GM21737 (cell line): ENCODE data around the gene MDN1.
A peak's percentile ranks its signal among the peaks of the same experiment; 100 is the strongest.
"Not testable (repeated sequence)": the region's sequence is repeated elsewhere in the genome, so short reads cannot be mapped to it uniquely, and the experiment has no call there.

Experiments
- ATAC-seq: cut with Tn5 transposase; IDR thresholded peaks from one replicate; pipeline ENCODE4 v1.9.1; 2021; ENCODE audit warnings: mild to moderate bottlenecking, moderate library complexity; ENCODE audit not compliant: unreplicated experiment

Gene MDN1

DNA sequence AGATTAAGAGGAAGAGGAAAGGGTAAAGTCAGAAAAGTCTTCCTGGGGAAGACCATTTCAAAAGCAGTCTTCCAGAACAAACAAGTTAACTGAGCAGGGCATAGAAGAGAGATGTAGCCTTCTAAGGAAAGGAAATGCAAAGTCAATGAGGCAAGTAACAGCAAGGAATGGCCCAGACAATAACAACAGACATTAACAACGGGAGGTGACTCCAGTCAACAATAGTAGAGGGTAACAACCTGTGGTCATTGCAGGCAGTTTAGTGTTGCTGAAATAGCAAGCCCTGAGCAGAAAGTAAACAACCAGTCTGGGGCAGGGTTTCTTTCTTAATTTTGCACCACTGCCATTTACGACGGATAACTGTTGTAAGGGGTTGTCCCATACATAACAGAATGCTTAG is 2.1 kb downstream of the MDN1 start:
- no peak for ATAC-seq

GRCh38 chr6:89813422-89813821 is 6.2 kb downstream of the MDN1 start:
- not testable (repeated sequence) for ATAC-seq

- no peak for ATAC-seq
Observed at GRCh38 chr6:89807581-89807980, 12.0 kb downstream of the MDN1 start.

DNA sequence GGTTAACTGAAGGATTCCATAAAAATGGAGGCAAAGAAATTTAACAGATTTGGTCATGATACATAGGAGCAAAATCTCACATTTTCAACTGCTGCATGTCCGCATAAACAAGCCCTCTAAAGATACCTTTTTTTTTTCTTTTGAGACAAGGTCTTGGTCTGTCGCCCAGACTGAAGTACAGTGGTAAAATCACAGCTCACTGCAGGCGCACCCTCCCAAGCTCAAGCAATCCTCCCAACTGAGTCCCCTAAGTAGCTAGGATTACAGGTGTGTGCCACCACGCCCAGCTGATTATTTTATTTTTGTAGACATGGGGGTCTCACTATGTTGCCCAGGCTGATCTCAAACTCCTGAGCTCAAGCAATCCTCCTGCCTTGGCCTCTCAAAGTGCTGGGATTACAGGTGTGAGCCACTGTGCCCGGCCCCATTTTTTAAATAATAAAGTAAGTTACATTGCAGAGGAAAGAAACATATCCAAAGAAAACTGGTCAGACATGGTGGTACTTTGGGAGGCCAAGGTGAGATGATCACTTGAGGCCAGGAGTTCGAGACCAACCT is 13.7 kb downstream of the MDN1 start:
- no peak for ATAC-seq

GRCh38 chr6:89803271-89803670 is 16.3 kb downstream of the MDN1 start:
- ATAC-seq: no peak

GRCh38 chr6:89799756-89800155 is 19.8 kb downstream of the MDN1 start:
- ATAC-seq: no peak

GRCh38 chr6:89799096-89799495 is 20.5 kb downstream of the MDN1 start:
- ATAC-seq: no peak

DNA sequence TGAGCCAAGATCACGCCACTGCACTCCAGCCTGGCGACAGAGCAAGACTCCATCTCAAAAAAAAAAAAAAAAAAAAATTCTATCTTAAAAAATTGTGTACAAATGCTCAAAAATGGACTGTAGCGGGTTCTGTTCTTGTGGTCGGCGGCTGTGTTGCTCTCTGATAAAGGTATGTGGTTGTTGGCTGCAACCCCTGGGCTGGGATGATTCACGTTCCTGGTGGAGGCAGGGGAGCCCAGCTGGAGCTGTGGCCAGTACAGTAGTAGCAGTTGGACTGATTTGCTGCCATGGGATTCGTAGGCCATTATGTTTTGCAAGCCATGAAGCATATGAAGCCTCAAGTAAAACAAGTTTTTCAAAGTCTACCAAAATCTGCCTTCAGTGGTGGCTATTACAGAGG is 22.3 kb downstream of the MDN1 start:
- no peak for ATAC-seq

DNA sequence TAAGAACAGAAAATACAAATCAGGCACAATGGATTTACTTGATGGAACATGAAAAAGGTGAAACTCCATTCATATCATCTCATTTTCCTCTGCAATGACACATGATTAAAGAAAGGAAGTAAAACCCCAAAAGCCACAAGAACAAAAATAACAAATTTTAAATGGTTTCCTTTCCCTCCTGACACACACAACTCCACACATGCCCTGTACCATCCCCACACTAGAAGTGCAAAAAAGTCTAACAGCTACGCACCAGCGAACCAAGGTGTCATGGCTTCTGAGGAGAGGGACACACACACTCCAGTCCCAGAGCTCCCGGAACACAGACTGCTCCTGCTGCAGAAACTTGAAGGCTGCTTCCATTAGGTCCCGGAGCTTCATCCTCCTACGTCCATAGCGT is 25.3 kb downstream of the MDN1 start:
- ATAC-seq: peak; percentile 49

GRCh38 chr6:89793586-89793985 is 26.0 kb downstream of the MDN1 start:
- ATAC-seq: no peak

- peak; percentile 71 for ATAC-seq
Observed at GRCh38 chr6:89792881-89793280, 26.7 kb downstream of the MDN1 start.

DNA sequence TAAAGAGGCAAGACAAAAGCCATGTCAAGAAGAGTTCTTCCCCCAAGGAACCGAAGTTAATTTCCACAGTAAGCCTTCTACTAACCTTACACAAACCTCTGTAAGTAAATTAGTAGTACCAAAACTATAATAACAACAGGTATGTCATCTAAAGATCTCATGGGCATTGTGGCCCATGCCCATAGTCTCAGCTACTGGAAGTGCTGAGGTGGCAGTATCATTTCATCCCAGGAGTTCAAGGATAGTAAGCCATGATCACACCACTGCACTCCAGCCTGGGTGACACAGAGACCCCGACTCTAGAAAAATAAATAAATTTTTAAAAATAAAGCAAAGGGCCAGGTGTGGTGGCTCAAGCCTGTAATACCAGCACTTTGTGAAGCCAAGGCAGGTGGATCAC is 29.2 kb downstream of the MDN1 start:
- no peak for ATAC-seq

DNA sequence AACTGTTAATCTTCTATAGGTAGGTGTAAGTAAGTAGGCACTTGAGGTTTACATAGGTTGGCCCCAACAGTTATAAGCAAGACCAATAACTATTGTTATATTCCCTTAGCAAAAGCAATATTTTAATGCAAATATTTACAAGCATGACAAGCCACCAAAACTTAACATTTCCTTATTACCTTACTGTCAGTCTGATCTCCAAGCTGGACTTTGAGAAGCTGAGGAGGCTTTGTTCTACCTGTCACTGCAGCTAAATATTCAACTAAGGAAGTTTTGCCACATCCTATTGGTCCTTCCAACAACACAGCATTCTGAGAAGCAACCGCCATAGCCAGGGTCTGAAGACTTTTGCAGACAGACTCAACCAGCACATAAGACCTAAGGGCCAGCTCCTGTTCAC is 29.6 kb downstream of the MDN1 start:
- no peak for ATAC-seq

- no peak for ATAC-seq
Observed at GRCh38 chr6:89787660-89788328, 31.8 kb downstream of the MDN1 start.

- ATAC-seq: no peak
Observed at GRCh38 chr6:89786970-89787369, 32.6 kb downstream of the MDN1 start.

DNA sequence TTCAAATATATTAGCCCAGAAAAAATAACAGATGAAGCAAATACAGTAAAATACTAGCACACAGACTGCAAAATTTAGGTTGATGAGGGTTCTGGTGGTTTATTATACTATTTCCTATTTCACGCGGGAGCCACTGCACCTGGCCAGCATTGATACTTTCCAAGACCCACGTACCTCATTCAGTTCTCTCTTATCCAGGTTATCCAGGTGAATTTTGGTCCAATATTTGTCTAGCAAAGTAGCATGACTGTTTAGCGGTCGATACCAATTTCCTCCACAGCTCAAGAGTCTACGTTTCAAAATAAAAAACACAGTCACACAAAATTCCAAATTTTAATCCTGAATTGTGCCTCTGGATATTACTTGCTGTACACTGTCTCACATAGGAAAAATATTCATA is 34.8 kb downstream of the MDN1 start:
- no peak for ATAC-seq

DNA sequence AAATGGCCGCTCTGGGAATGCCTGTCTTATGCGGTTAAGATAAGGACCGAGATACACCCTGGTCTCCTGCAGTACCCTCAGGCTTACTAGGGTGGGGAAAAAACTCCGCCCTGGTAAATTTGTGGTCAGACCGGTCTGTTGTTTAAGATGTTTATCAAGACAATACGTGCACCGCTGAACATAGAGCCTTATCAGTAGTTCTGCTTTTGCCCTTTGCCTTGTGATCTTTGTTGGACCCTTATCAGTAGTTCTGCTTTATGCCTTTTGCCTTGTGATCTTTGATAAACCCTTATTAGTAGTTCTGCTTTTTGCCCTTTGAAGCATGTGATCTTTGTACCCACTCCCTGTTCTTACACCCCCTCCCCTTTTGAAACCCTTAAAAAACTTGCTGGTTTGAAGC is 36.3 kb downstream of the MDN1 start:
- not testable (repeated sequence) for ATAC-seq

- ATAC-seq: no peak
Observed at GRCh38 chr6:89782222-89782621, 37.4 kb downstream of the MDN1 start.

DNA sequence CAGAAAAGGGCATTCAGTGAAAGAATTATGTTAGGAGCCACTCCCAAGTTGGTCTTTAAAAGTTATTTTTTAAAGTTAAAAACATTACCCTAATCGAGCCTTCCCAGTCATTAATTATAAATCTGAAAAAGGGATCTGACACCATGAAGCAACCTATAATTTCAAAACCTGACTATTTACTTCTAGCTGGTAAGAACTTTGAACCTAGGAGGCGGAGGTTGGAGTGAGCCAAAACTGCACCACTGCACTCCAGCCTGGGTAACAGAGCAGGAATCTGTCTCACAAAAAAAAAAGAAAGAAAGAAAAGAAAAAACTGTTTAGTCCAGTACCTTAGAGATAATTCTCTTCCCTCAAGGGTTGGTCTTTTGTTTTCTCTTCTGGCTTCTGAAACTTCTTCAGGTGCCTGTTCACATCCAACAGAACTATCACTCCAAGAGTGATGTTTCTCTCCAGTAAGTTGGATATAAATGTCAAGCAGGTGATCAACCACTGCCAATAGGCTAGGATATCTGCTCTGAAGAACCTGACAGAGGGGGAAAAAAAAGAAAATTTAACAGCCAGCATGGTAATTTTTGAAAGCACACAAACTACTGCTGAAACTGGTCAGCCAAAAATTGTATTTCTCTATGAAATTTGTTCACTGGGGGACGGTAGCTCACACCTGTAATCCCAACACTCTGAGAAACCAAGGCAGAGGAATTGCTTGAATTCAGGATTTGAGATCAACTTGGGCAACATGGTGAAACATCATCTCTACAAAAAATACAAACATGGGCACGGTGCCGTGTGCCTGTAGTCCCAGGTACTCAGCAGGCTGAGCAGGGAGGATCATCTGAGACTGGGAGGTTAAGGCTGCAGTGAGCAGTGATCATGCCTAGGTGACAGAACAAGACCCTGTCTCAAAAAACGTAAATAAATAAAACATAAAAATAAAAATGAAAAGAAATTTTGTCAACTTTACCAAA is 38.2 kb downstream of the MDN1 start:
- no peak for ATAC-seq

DNA sequence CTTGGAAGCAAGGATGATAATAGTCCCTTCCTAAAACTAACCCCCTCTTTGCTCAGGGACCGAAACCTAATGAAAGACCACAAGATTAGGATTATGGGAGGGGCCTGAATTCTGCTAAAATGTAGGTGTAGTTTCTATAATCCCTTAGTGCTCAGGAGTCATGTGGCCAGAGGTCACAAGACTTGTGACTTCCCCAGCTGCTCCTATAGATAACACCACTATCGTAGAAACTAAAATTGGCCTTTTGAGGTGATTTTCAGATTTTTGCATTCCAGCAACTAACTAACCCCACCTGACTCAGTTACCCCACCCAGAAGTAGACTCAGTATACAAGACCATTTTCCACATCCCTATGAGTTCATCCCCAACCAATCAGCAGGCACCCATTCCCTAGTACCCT is 42.1 kb downstream of the MDN1 start:
- ATAC-seq: no peak

GRCh38 chr6:89776583-89777233 is 42.9 kb downstream of the MDN1 start:
- no peak for ATAC-seq
